ENCODE data around the gene ANKH.
"Not testable (repeated sequence)": the region's sequence is repeated elsewhere in the genome, so short reads cannot be mapped to it uniquely, and the experiment has no call there.

ANKH gene

DNA sequence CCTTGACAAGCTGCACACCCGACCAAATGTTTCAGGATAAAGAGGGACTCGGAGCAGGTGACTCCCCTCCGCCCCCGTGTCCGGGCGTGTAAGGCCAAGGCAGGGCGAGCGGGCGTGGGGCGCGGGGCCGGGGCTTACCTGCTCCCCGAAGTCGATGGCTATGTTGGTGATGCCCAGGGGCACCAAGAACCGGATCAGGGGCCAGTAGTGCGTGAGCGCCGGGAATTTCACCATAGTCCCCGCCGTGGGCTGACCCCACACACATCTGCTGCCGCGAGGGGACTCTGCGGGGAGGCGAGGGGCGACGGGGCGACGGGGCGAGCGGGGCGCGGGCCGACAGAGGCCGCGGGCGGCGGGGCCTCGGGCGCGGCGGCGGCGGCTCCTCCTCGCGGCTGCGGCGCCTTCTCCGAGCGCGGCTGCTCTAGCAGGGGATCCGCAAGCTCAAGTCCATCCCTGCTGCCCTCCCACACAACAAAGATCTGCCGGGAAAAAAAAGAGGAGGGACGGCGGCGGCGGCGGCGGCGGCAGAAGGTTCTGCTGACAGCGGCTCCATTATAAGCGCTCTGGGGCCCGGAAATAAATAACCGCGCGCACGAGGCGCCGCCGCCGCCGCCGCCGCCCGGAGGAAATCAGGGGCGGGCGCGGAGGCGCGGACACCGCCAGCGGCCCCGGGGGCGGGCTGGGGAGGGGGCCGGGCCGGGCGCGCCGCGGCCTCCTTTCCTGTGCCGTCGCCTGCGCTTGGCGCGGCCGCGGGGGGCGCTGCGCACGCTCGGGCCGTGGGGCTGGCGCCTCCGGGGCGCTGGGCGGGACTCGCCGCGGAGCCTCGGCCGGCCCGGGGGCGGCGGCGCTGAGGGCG, at the start of gene ANKH:
TSS of gene ANKH (minus strand) at position 565 of the 856 bp plus-strand sequence. CDS start at position 234, 331 bp downstream.
- peak; percentile 69 for DNase-seq (ENCODE audit: low read depth)

GRCh38 chr5:14920121-14920520, 48.5 kb upstream of the ANKH start:
- no peak for DNase-seq (ENCODE audit: low read depth)

GRCh38 chr5:14919106-14919505, 47.5 kb upstream of the ANKH start:
- DNase-seq (ENCODE audit: low read depth): not testable (repeated sequence)

DNA sequence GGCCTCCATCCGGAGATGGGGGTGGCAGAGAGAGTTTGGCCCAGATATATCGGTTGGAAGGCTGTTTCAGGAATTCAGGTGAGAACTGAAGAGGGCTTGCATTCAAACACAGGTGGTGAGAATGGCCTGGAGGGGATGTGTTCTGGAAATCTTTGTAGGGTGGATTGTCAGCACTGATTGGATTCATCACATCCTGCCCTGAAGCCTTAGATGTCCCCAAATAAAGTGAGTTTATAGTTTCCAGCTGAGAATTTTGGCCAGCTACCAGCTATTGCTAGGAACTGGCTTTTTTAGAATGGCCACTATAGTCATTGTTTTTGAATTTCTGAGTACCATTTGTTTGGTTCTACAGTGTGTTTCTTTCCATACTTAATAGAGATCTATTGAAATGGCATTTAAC, 46.1 kb upstream of the ANKH start:
- DNase-seq (ENCODE audit: low read depth): no peak

- no peak for DNase-seq (ENCODE audit: low read depth)
These were observed 43.8 kb upstream of the ANKH start for GRCh38 chr5:14915291-14915952.

GRCh38 chr5:14914623-14915260, 43.2 kb upstream of the ANKH start:
- DNase-seq (ENCODE audit: low read depth): no peak

DNA sequence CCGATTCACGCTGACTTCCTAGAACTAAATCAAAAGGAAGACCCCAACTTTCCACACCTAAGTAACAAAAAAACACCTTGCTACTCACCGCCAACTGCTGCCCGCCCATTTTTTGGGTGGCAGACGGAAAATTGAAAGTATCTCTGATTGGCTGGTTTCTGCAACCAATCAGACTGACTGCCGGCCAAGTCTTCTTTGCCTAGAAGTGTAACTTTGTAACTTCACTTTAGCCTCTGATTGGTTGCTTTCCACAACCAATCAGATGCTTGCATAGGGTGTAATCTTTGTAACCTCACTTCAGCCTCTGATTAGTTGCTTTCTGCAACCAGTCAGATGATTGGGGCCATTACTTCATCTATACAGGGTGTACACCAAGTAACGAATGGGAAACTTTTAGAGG, 42.6 kb upstream of the ANKH start:
- DNase-seq (ENCODE audit: low read depth): no peak

GRCh38 chr5:14913096-14913495, 41.5 kb upstream of the ANKH start:
- no peak for DNase-seq (ENCODE audit: low read depth)

DNA sequence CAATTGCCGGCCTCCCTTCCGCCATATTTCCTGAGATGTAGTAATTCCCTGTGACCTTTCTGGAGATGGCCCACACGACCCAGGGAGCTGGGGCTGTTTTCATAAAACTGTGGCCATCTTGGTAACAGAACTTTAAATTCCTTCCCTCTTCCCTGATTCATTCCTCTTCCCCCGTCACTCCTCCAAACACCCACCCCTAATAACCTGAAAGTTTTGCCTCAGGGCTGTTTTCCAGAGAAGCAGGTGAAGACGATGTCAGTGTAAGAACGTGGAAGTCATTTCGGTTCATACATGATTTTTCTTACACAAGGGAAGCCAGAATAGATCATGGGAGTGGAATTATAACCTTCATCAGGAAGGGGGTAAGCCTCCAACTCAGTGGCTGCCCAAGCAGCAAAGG, 40.6 kb upstream of the ANKH start:
- no peak for DNase-seq (ENCODE audit: low read depth)

DNA sequence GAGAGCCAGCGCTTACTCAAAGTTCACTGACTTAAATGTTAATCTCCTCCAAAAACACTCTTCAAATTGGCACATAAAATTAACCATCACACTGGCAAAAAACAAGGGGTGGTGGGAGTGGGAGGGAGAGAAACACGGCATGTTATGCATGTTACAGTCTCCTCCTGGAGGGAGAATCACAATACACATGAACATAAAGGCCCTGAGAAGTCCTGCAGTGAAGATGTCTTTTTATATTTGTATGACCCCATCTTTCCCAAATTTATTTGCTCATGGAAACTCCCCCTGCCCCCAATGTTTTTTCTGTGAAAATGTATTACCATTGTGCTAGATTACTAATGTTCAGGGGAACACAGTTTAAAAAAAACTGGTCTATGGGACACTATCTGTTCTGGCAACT, 37.8 kb upstream of the ANKH start:
- DNase-seq (ENCODE audit: low read depth): no peak

DNA sequence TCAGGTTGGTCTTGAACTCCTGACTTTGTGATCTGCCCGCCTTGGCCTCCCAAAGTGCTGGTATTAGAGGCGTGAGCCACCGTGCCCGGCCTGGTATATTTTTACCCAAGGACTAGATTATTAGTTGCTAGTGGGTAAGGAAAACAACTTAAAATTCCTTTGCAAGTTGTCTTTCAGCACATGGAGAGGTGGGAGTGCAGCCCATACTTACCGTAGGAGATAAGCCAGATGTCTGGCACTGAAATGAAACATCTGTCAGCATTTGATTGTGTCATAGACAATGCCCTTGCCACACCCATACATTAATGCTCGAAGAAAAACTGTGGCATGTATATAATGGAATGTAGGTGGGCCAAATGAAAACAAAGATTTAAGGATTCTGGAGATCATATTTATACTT, 36.6 kb upstream of the ANKH start:
- no peak for DNase-seq (ENCODE audit: low read depth)

DNA sequence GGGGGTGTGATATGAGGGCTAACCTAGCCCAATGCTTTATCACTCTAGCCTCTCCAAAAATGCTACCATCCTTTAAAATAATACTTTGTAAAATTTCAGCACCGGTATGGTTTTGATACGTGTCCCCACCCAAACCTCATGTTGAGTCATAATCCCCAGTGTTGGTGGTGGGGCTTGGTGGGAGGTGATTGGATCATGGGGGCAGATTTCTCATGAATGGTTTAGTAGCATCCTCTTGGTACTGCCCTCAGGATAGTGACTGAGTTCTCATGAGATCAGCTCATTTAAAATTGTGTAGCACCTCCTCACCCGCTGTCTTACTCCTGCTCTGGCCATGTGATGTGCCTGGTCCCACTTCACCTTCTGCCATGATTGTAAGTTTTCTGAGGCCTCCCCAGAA, 35.0 kb upstream of the ANKH start:
- no peak for DNase-seq (ENCODE audit: low read depth)

DNA sequence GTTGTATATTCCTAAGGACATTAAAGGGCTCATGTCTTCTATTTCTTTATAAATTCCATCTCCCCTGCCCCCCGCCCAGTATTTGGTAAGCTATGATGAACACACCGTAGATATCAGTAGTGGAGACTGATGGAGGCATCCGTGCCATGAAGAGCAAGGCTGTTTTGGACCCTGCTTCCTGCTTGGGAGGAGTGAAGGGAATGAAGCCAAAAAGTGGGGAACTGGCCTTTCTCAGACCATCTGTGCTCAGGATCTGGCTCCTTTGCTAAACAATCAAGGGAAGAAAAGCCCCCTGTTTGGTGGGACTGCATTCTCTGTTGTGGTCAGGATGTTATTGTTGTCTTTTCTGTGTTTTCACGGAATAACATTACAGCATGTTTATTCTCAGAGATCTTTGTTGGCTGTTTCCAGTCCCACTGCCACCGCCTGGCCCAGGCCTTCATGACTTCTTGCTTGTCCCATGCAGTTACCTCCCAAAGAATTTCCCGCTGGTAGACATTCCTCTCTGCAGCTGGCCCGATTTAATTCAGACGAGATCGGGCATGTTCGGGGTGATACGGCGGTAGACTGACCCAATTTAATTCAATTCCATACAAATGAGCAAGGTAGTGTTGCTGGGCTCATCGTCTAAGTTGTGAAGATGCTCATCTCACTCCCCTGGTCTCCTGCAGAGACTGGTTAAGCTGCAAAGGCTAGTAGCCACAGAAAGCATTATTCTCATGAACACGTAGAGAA, 31.4 kb upstream of the ANKH start:
- DNase-seq (ENCODE audit: low read depth): no peak

DNA sequence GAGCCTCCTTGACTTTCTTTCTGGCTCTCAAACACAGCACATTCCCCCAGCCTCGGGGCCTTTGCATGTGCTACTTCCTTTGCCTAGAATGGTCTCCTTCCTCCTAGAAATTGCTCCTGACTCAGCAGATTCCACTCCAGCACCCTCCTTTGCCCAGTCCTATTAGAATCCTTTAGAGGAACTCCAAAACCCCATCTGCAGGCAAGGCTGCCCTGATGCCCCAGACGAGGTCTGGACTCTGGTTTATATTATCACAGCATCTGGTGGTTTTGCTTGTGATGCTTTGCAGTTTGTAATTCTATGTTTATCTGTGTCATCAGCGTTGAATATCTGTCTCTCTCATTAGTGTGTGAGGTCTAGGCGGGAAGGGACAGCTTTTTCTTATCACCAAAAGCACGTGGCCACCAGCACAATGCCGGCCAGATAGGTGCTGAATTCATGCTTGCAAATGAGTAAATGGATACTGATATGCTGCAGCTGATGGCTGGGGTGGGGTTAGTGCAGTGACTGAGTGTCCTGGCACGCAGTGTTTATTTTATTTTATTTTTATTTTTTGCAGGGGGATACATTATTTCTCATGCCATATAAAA, 30.0 kb upstream of the ANKH start:
- no peak for DNase-seq (ENCODE audit: low read depth)

GRCh38 chr5:14900693-14901461, 29.3 kb upstream of the ANKH start:
- DNase-seq (ENCODE audit: low read depth): no peak

GRCh38 chr5:14896131-14896530, 24.6 kb upstream of the ANKH start:
- DNase-seq (ENCODE audit: low read depth): no peak

DNA sequence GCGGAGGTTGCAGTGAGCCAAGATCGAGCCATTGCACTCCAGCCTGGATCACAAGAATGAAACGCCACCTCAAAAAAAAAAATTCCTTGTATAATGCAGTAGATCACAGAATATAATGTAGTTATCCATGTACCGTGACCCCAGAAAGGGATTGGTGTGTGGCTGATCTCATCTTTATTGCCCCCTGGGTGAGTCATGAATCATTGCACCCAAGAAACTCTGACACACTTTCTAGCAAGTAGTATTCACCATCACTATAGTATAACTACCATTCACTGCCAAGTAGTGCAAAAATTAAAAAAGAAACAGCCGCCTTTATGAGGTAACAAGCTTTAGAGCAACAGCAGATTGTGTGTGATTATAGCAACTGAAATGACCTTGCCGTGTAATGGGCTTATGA, 23.7 kb upstream of the ANKH start:
- DNase-seq (ENCODE audit: low read depth): no peak

- no peak for DNase-seq (ENCODE audit: low read depth)
These were observed 23.2 kb upstream of the ANKH start for GRCh38 chr5:14894748-14895147.

GRCh38 chr5:14893381-14893780, 21.8 kb upstream of the ANKH start:
- no peak for DNase-seq (ENCODE audit: low read depth)

GRCh38 chr5:14890846-14891245, 19.3 kb upstream of the ANKH start:
- no peak for DNase-seq (ENCODE audit: low read depth)

DNA sequence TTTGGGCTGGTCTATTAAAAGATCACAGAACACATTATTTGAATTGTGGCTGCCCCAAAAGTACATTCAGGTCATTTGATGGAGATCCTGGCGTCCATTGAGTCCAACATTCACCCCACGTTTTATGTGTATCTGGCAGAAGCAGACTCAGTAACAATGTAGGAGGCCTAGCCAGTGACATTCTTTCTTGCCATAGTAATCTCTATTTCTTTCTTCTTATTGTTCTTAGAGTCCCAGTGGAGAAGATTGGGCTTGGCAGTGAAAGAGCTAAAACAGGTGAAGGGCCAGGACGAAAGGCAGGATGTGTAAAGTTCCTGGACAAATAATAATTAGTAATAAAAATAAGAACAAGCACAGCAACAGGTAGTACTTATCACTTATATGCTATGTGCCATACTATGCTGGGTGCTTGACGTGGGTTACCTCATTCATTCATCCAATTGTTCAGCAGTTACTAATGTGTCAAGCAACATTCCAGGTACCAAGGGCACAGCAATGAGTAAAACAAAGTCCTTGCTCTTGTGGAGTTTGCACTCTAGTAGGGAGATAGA, 12.6 kb upstream of the ANKH start:
- no peak for DNase-seq (ENCODE audit: low read depth)

All from stimulated activated CD8-positive, alpha-beta memory T cell treated with anti-CD3 and anti-CD28 coated beads, Interleukin-12 subunit alpha, Interleukin-12 subunit beta, amount 100 ng/mL, for 1 hour (primary cell).